NCI-H226 (cell line): ENCODE data around the gene CENPQ.

Experiments used
- DNase-seq: peaks from one replicate; pipeline ENCODE4 v3.0.0-alpha.2; 2015

CENPQ gene

GRCh38 chr6:49506569-49507111 is 43.5 kb downstream of the CENPQ start:
- DNase-seq, result no peak

- no peak for DNase-seq
Observed at GRCh38 chr6:49509342-49509741, 46.2 kb downstream of the CENPQ start.

GRCh38 chr6:49513153-49513989 is 50.2 kb downstream of the CENPQ start:
- no peak for DNase-seq

GRCh38 chr6:49514571-49515484 is 51.7 kb downstream of the CENPQ start:
- peak; percentile 47 for DNase-seq

GRCh38 chr6:49515485-49516146 is 52.4 kb downstream of the CENPQ start:
- peak; percentile 67 for DNase-seq

- no peak for DNase-seq
Observed at GRCh38 chr6:49516147-49516505, 53.0 kb downstream of the CENPQ start.

- no peak for DNase-seq
Observed at GRCh38 chr6:49517919-49518318, 54.7 kb downstream of the CENPQ start.

- DNase-seq, result no peak
Observed at GRCh38 chr6:49519660-49520059, 56.5 kb downstream of the CENPQ start.

- no peak for DNase-seq
Observed at GRCh38 chr6:49522710-49523593, 59.8 kb downstream of the CENPQ start.

- DNase-seq, result no peak
Observed at GRCh38 chr6:49523901-49524300, 60.7 kb downstream of the CENPQ start.

- no peak for DNase-seq
Observed at GRCh38 chr6:49524541-49524940, 61.4 kb downstream of the CENPQ start.

GRCh38 chr6:49526598-49526997 is 63.4 kb downstream of the CENPQ start:
- no peak for DNase-seq

GRCh38 chr6:49527320-49527719 is 64.2 kb downstream of the CENPQ start:
- DNase-seq, result no peak

- no peak for DNase-seq
Observed at GRCh38 chr6:49528571-49528970, 65.4 kb downstream of the CENPQ start.

- peak; percentile 2 for DNase-seq
Observed at GRCh38 chr6:49530141-49530776, 67.1 kb downstream of the CENPQ start.

GRCh38 chr6:49531774-49532569 is 68.8 kb downstream of the CENPQ start:
- peak; percentile 48 for DNase-seq

- no peak for DNase-seq
Observed at GRCh38 chr6:49535795-49536194, 72.6 kb downstream of the CENPQ start.

GRCh38 chr6:49539102-49539501 is 75.9 kb downstream of the CENPQ start:
- DNase-seq, result no peak

- peak; percentile 55 for DNase-seq
Observed at GRCh38 chr6:49540614-49541013, 77.4 kb downstream of the CENPQ start.

GRCh38 chr6:49541210-49541724 is 78.1 kb downstream of the CENPQ start:
- DNase-seq, result peak; percentile 97
